ENCODE results near the gene AP1S3.

DNA sequence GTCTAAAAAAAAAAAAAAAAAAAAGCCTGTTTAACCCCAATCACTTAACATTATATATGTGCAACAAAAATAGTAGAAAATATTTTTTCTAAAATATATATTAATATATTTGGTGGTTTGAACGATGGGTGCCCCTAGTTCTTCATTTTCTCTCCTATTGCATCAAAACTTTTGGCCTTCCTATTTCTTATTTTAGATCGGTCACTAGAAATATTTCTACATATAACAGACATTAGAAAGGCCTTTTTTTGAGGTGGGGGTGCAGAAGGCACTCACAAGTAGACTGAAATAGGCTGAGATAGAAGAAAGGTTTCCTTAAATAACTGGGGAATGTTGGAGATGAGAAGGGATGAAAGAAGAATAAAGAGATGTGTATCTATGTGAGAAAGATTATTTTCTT, 49.3 kb upstream of the AP1S3 start:
- TF ChIP-seq, protein P1, sequence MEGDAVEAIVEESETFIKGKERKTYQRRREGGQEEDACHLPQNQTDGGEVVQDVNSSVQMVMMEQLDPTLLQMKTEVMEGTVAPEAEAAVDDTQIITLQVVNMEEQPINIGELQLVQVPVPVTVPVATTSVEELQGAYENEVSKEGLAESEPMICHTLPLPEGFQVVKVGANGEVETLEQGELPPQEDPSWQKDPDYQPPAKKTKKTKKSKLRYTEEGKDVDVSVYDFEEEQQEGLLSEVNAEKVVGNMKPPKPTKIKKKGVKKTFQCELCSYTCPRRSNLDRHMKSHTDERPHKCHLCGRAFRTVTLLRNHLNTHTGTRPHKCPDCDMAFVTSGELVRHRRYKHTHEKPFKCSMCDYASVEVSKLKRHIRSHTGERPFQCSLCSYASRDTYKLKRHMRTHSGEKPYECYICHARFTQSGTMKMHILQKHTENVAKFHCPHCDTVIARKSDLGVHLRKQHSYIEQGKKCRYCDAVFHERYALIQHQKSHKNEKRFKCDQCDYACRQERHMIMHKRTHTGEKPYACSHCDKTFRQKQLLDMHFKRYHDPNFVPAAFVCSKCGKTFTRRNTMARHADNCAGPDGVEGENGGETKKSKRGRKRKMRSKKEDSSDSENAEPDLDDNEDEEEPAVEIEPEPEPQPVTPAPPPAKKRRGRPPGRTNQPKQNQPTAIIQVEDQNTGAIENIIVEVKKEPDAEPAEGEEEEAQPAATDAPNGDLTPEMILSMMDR (conservative IDR thresholded peaks at IDR 0.05) = no peak
- TF ChIP-seq EZH2 (IDR thresholded peaks at IDR 0.05; ENCODE audit: low read depth) = no peak
